H54 (cell line): ENCODE results near the gene AGAP1.

Experiments used
- DNase-seq: peaks from one replicate; pipeline ENCODE4 v3.0.0; 2011; ENCODE audit warnings: low spot score, mixed read lengths; ENCODE audit not compliant: insufficient read length
- FAIRE-seq: peaks from 3 replicates; lab custom pipeline; 2011; peaks lifted over from hg19 to GRCh38; lab: Jason Lieb, UNC
- POLR2A ChIP-seq: IDR thresholded peaks from 2 replicates; pipeline ENCODE4 v1.6.1; 2011; ENCODE audit warnings: low read depth, mild to moderate bottlenecking, low read length

The AGAP1 gene

DNA sequence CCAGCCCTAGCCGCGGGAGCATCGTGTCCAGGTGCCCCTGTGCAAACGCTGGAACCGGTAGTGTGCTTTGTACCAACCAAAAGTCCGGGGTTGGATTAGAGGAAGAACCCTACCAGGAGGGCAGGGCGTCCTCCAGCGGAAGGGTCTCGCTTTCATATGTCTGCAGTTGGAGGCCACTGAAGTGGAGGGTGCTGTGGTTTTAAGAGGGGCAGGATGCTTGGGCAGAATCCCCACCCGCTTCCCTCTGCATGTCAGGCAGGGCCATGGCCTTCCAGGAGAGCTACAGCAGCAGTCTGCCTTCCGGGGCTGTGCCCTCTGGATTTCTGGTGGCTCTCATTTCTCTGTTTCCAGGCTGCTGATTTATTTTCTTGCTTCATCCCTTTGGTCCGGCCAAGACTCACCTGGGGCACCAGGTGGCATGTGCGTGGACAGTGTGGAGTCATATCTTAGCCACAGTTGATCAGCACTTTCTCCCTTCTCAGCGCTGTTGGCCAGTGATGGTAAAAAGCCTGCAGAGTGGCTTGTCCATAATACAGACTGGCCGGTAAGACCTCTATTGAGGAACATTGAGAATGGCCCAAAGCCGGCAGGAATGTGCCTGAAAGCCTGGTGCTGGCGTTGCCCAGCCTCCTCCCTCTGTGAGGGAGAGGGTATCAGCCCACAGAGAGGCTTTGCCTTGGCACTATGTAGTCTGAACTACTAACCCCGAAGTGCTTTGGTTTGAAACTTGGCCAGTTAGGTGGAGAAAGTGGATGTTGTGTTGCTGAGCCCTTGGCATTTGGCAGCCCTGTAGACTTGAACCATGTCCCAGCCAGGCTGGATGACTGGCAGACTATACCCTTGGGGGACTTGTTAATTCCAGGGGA, 1.8 kb downstream of the AGAP1 start:
- FAIRE-seq: no peak
- DNase-seq: no peak
- no peak for TF ChIP-seq POLR2A

DNA sequence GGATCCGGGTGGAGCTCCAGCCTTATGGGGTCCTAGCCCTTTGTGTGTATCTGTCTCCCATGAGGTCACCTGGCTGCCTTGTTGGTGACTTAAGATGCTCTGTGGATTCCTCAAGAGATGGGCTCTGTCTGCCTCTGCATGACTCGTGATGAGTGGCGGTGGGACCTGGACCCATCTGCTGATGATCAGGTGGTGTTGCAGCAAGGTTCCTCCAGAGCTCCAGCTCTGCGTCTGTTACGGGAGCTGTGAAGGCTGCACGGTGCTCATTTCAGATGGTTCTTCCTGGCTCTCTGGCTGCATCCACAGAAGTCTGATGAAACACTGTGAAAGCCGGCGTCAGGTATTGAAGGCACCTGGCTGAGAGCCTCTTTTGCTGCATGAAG, 2.4 kb downstream of the AGAP1 start:
- FAIRE-seq (no peak), DNase-seq (no peak)
- no peak for TF ChIP-seq POLR2A

DNA sequence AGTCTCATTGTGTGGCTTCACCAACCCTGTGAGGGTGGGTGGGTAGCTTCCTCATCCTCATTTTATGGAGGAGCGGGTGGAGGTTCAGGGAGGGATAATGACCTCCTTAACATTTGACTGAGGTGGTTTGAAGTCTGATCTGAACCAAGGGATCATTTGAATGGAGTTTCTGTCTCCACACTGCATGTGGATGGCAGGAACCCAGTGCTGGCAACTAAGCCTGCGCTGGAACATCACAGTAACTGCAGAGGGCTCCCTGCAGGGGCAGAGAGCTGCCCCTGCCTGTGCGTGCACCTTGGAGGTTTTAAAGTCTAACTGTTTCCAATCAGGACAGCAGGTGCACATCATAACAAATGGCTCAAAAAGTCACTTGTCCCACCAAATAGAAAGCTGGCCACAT, 3.3 kb downstream of the AGAP1 start:
- DNase-seq: no peak
- no peak for TF ChIP-seq POLR2A
- FAIRE-seq: no peak

DNA sequence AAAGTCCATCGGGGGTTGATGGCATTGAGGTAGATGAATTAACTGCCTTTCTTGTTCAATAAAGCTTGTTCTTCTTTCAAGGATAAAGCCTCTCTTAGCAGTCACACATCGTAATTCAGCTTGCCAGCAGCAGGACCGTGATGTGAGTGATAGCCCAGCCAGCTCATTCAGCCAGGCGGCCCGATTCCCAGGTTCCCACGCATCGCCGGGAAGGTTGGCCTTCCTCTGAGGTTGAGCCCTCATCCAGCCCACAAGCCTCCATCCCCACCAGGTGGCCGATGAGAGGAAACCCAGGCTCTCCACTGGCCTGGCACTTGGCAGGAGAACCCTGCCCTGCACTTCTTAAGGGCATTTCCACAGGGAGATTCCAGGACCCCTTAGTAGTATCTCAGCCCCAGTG, 4.7 kb downstream of the AGAP1 start:
- DNase-seq (no peak), FAIRE-seq (no peak)
- TF ChIP-seq POLR2A: no peak

DNA sequence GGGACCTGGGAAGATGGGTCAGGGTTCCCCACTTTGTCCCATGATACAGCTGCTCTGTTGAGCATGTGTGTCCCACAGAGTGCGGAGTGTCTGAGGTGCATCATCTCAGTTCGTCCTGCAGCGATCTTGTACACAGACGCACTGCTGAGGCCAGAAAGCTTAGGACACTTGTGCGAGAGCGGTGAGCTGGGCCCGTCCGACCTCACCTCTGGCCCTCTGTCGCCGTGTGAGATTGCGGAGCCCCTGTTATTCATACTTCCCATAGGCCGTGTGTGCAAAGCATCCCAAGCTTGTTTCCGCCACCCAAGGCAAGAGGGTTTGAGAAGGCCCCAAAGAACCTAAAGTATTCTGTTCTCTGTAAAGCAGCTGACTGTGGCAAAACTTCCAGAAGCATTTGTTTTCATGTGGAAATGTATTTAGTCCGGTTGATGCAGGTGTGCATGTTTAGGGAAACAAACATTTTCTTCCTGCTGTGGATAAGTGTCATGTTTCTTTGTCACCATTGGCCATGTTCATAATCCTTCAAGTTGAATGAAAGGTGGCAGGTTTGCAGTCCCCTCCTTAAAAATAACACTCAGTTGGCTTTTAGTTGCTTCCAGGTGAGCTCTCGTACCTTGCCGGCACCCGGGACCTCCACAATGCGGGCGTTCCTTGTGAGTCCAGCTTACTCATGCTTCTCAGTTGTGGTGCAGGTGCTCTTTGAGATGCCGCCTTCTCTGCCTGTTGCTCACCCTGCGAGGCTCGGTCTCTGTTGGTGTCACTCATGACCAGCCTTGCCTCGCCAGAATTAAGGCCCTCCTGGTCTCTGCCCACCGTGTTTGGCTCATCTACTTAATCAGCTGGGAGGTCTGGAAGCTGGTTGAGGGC, 5.3 kb downstream of the AGAP1 start:
- DNase-seq (no peak), FAIRE-seq (no peak)
- TF ChIP-seq POLR2A: no peak

DNA sequence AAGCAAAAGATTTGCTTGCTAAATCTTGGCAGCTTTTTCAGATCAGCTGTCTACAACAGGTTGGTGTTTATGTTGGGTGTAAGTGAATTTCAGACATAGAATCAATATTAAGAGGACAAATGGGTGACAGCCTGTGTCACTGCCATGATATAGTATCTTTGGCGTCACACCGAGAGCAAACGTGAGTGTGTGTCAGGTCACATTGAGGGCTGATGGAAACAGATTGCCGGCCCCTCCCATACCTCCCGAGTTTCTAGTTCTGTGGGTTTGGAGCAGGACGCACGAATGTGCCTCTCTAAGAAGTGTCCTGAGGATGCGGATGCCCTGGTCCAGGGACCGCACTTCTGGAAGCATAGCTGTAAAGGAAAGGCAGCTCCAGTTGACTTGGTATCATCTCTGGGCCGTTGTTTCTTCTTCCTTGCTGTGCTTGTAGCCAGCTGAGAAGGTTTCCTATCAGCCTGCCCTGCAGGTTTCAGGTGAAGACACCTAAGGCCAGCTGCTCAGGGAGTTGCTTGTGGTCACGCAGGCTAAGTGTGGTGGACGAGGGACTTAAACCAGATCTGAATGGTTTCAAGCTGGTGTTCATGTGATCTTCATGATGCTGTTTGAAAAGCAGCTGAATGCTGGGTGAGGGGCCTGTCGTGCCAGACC, 6.4 kb downstream of the AGAP1 start:
- no peak for FAIRE-seq
- DNase-seq: no peak

DNA sequence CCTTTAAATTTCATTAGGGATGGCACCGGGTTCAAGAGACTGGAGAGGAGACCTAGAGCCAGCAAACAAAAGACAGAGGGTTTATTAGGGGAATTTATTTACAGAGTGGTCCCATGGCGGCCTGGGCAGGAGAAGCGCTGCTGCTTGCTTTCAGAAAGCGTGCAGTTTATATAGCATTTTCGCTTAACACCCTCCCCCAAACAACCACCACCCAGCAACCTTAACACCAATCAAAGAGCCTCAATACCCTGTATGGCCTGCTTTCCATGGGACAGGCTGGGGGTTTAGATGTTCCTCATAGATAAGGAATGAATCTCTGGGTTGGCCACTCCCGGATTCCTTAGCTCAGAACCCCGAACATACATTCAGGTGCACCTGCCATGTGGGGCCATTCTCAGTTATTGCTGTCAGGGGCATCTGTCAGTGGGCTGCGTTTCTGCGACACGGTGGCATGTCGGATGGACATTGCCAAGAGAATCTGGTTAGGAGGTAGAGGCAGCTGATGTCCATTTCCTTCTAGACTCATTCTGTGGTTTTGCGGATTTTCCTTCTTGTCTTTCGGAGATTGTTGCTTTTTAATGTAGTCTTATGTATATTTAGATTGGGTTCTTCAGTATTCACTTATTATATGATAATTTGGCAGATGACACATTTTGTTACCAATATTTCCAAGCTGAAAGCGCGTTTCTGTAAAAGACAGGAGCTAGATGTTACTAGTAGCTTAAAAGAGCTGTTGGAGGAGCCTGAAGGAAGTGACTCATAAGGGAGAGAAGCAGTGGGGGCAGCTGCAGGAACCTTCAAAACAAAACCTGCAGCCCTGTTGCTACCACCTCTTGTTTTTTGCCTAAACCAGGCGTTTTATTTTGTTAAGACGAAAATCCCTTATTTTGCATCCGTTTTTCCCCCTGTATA, 7.2 kb downstream of the AGAP1 start:
- peak; percentile 88 for DNase-seq
- peak; percentile 66 for FAIRE-seq
- no peak for TF ChIP-seq POLR2A

More for the DNA sequence above, 6.4 kb downstream of the AGAP1 start:
- TF ChIP-seq POLR2A: no peak

DNA sequence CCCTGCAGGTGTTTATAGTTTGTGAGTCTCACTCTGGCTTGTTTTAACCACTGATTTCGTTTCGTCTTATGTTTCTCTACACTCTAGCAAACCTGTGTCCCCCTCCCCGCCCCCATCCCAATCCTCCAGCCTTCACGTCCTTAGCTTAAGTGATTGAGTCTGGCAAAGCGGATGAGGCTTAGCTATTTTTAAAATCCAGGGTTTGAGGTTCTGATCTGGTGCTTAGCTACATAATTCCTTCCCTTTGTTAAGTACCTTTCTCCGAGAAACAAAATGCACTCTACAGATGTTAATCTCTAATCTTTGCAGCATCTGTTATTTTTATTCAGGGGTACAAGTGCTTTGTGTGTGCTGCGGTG, 7.8 kb downstream of the AGAP1 start:
- DNase-seq: no peak
- TF ChIP-seq POLR2A: no peak
- FAIRE-seq: no peak

DNA sequence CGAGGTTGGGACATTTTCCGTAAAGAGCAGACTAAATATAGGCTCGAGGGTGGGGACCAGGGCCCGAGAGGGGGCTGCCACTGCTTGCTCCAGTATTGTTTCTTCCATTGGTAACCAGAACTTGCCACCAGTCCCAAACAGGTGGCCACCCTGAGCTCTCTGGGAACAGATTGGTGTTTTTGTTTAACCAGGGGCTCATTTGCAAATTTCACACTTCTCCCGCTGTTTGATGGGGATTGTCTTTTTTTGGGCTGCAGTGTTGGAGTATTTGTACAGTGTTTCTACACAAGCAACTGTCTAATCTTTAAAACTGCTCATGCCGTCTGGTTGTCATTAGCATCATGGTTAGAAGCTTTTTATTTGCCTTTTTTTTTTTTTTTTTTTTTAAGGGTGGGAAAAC, 8.5 kb downstream of the AGAP1 start:
- FAIRE-seq (no peak), DNase-seq (no peak)
- no peak for TF ChIP-seq POLR2A

DNA sequence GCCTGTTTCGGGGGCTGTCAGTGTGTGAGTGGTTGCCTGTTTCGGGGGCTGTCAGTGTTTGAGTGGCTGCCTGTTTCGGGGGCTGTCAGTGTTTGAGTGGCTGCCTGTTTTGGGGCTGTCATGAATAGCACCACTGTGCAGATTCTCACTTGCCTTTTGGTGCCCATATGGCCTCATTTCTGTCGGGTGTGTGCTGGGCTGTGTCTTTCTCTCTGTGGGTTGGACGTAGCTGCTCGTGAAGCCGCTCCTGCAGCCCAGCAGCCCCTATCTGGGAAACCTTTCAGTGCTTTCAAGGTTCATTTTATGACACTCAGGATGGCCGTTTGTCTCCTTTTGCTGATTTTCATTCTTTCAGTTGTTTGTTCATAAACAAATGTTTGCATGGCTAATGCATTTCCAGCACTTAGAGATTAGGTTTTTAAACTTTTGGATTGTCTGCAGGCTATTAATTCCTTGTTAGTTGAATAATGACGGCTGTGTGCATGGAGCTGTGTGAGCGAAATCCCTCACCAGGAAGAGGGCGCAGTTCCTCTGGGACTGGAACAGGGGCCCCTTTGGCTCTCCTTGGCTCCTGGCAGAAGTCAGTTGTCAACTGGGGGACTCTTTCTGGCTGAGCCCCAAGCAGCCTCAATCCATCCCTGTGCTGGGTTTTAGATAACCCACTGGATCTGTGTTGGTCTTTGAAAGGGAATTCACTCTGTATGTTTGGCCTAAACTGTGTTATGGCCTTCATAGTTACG, 10.8 kb downstream of the AGAP1 start:
- no peak for TF ChIP-seq POLR2A
- FAIRE-seq: no peak
- no peak for DNase-seq

DNA sequence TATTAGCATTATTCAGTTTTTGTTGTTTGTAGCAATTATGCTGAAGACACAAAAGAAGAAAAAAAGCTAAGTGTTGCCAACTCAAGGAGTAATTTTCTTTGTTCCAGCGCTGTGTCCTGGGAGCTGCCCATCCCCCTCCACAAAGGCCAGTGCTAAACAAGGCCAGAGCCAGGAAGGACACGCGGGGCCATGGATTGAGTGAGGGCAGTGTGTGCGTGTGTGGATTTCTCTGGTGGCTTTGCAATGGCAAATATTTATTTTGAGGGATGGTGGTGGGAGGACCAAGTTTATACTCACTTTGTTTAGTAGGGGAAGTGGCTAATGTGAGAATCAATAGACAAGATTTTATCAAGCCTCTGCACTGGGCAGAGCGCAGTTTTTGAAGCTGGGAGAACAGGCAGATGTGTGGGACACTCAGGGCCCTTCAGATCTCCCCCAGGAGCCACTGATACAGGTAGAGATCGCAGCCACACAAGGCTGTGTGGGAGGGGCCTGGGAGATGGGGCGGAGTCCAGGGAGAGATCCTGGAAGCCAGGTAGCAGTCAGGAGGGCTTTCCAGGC, 11.4 kb downstream of the AGAP1 start:
- no peak for FAIRE-seq
- no peak for DNase-seq
- no peak for TF ChIP-seq POLR2A
